Activated CD8-positive, alpha-beta memory T cell treated with anti-CD3 and anti-CD28 coated beads, Interleukin-2, amount 10 ng/mL, durations not matched to agents 7 days and 5 days (primary cell): ENCODE results near the gene DDX54. TPM values are rescaled to one million over a fixed set of nuclear protein-coding genes. Genes with fewer than 3 reads are reported as not detected.

Experiments
- ATAC-seq: fragments of 150-1000 bp; cut with Tn5 transposase; one replicate; pipeline ENCODE4 v1.10.0; 2021; ENCODE audit warnings: moderate library complexity
- CTCF ChIA-PET: fragments of 350-600 bp; sonication (Branson Sonifier 250); formaldehyde crosslinking; loops from one replicate; lab custom pipeline; 2021; ENCODE audit warnings: antibody characterized with exemption; lab: Charles Lee
- DNase-seq: peaks from one replicate; pipeline ENCODE4 v3.0.0-alpha.2; 2020
- H3K27ac Mint-ChIP-seq: one replicate; pipeline ENCODE4 v1.8.0; 2021; ENCODE audit warnings: mild to moderate bottlenecking, mixed read lengths
- H3K27me3 Mint-ChIP-seq: one replicate; pipeline ENCODE4 v1.8.0; 2021; ENCODE audit warnings: mixed read lengths
- H3K36me3 Mint-ChIP-seq: one replicate; pipeline ENCODE4 v1.8.0; 2021; ENCODE audit warnings: mild to moderate bottlenecking, mixed read lengths
- H3K4me1 Mint-ChIP-seq: one replicate; pipeline ENCODE4 v1.8.0; 2021; ENCODE audit warnings: mixed read lengths
- H3K4me3 Mint-ChIP-seq: one replicate; pipeline ENCODE4 v1.8.0; 2021; ENCODE audit warnings: mild to moderate bottlenecking, moderate library complexity, mixed read lengths
- H3K9me3 Mint-ChIP-seq: one replicate; pipeline ENCODE4 v1.8.0; 2022; ENCODE audit warnings: low read depth, mixed read lengths
- total RNA-seq, 2 experiments: library from RNA; stranded (reverse); gene quantifications; one replicate each; pipeline ENCODE4 v1.2.3, GENCODE V29; 2021

The DDX54 gene
- total RNA-seq, 2 experiments from 2014 or later, result 71.5 to 99.0 TPM

GRCh38 chr12:113162102-113163029 lies 22.9 kb downstream of the DDX54 start:
- no peaks in the 10 kb centered on the region for H3K4me1 Mint-ChIP-seq
- H3K27ac Mint-ChIP-seq, result no peak overlapping the region
- ATAC-seq, result no peak
- no peak for DNase-seq
- CTCF ChIA-PET, result interaction anchor here (1.0 to 3.7 kb wide), 3 partner anchors 11 to 18 kb away, joined by 3 to 18 read pairs (median 4); no protein-coding TSS in a partner anchor
- no peaks in the 10 kb centered on the region for H3K27me3 Mint-ChIP-seq
- H3K36me3 Mint-ChIP-seq, result peaks cover 24% of the 10 kb centered on the region
- H3K9me3 Mint-ChIP-seq, result no peaks in the 10 kb centered on the region
- no peak overlapping the region for H3K4me3 Mint-ChIP-seq

GRCh38 chr12:113161415-113162016 lies 23.8 kb downstream of the DDX54 start:
- CTCF ChIA-PET, result interaction anchor here (1.5 to 3.7 kb wide), 2 partner anchors 12 to 113 kb away, joined by 4 to 18 read pairs; no protein-coding TSS in a partner anchor
- Mint-ChIP-seq H3K27me3 (no peaks in the 10 kb centered on the region), H3K4me3 (no peak overlapping the region), H3K9me3 (no peaks in the 10 kb centered on the region), H3K4me1 (peaks cover under 1% of the 10 kb centered on the region), H3K36me3 (peaks cover 24% of the 10 kb centered on the region), H3K27ac (no peak overlapping the region)
- ATAC-seq, result peak; percentile 24
- no peak for DNase-seq

- Mint-ChIP-seq H3K4me1 (peaks cover 5% of the 10 kb centered on the region), H3K9me3 (no peaks in the 10 kb centered on the region), H3K27ac (no peak overlapping the region), H3K36me3 (peaks cover 21% of the 10 kb centered on the region), H3K4me3 (no peak overlapping the region), H3K27me3 (peaks cover 7% of the 10 kb centered on the region)
- DNase-seq, result no peak
- ATAC-seq, result no peak
- CTCF ChIA-PET, result interaction anchor here (1.5 to 10.7 kb wide), 2 partner anchors 13 to 112 kb away, joined by 4 to 62 read pairs; no protein-coding TSS in a partner anchor
Measured at GRCh38 chr12:113159937-113160336, 25.3 kb downstream of the DDX54 start.

- Mint-ChIP-seq H3K4me3 (no peak overlapping the region), H3K27me3 (peaks cover 15% of the 10 kb centered on the region), H3K36me3 (peaks cover 15% of the 10 kb centered on the region), H3K9me3 (no peaks in the 10 kb centered on the region), H3K27ac (no peak overlapping the region), H3K4me1 (peaks cover 12% of the 10 kb centered on the region)
- CTCF ChIA-PET, result interaction anchor here (10.7 kb wide), 1 partner anchor 14 kb away, joined by 62 read pairs; no protein-coding TSS in a partner anchor
- no peak for DNase-seq
- no peak for ATAC-seq
Measured at GRCh38 chr12:113158439-113159203, 26.7 kb downstream of the DDX54 start.

GRCh38 chr12:113157218-113157859 lies 27.9 kb downstream of the DDX54 start:
- H3K36me3 Mint-ChIP-seq, result peaks cover 11% of the 10 kb centered on the region
- DNase-seq, result no peak
- no peak for ATAC-seq
- H3K4me3 Mint-ChIP-seq, result no peak overlapping the region
- no peak overlapping the region for H3K27ac Mint-ChIP-seq
- H3K9me3 Mint-ChIP-seq, result no peaks in the 10 kb centered on the region
- CTCF ChIA-PET, result interaction anchor here (10.7 kb wide), 1 partner anchor 16 kb away, joined by 62 read pairs; no protein-coding TSS in a partner anchor
- H3K4me1 Mint-ChIP-seq, result peaks cover 17% of the 10 kb centered on the region
- peaks cover 24% of the 10 kb centered on the region for H3K27me3 Mint-ChIP-seq

GRCh38 chr12:113155646-113156045 lies 29.6 kb downstream of the DDX54 start:
- no peak overlapping the region for H3K4me3 Mint-ChIP-seq
- DNase-seq, result no peak
- peaks cover 7% of the 10 kb centered on the region for H3K36me3 Mint-ChIP-seq
- no peaks in the 10 kb centered on the region for H3K9me3 Mint-ChIP-seq
- peaks cover 21% of the 10 kb centered on the region for H3K4me1 Mint-ChIP-seq
- no peak for ATAC-seq
- CTCF ChIA-PET, result interaction anchor here (10.7 kb wide), 1 partner anchor 17 kb away, joined by 62 read pairs; no protein-coding TSS in a partner anchor
- H3K27ac Mint-ChIP-seq, result no peak overlapping the region
- H3K27me3 Mint-ChIP-seq, result peaks cover 31% of the 10 kb centered on the region

GRCh38 chr12:113155060-113155459 lies 30.2 kb downstream of the DDX54 start:
- H3K27me3 Mint-ChIP-seq, result peaks cover 36% of the 10 kb centered on the region
- CTCF ChIA-PET, result interaction anchor here (3.4 to 10.7 kb wide), 2 partner anchors 18 to 20 kb away, joined by 20 to 62 read pairs; partner anchors contain the start of gene RASAL1
- H3K27ac Mint-ChIP-seq, result no peak overlapping the region
- no peaks in the 10 kb centered on the region for H3K9me3 Mint-ChIP-seq
- H3K4me3 Mint-ChIP-seq, result no peak overlapping the region
- no peak for DNase-seq
- peaks cover 4% of the 10 kb centered on the region for H3K36me3 Mint-ChIP-seq
- no peak for ATAC-seq
- peaks cover 21% of the 10 kb centered on the region for H3K4me1 Mint-ChIP-seq

GRCh38 chr12:113154351-113154973 lies 30.8 kb downstream of the DDX54 start:
- DNase-seq (no peak), ATAC-seq (no peak)
- Mint-ChIP-seq H3K36me3 (peaks cover 4% of the 10 kb centered on the region), H3K9me3 (no peaks in the 10 kb centered on the region), H3K4me1 (peaks cover 21% of the 10 kb centered on the region), H3K4me3 (no peak overlapping the region), H3K27ac (no peak overlapping the region), H3K27me3 (peaks cover 41% of the 10 kb centered on the region)
- CTCF ChIA-PET, result interaction anchor here (0.6 to 10.7 kb wide), 6 partner anchors 19 to 124 kb away, joined by 3 to 62 read pairs (median 8); partner anchors contain the start of gene RASAL1

GRCh38 chr12:113152835-113153814 lies 32.2 kb downstream of the DDX54 start:
- Mint-ChIP-seq H3K27me3 (peaks cover 41% of the 10 kb centered on the region), H3K9me3 (no peaks in the 10 kb centered on the region), H3K4me1 (peaks cover 21% of the 10 kb centered on the region), H3K36me3 (peaks cover 2% of the 10 kb centered on the region), H3K27ac (no peak overlapping the region), H3K4me3 (peak overlapping the region; percentile 44)
- CTCF ChIA-PET, result interaction anchor here (0.6 to 10.7 kb wide), 19 partner anchors 14 to 273 kb away, joined by 3 to 62 read pairs (median 4); partner anchors contain the start of genes DTX1 and RASAL1
- DNase-seq (peak; percentile 68), ATAC-seq (peak; percentile 85)

GRCh38 chr12:113152196-113152834 lies 33.0 kb downstream of the DDX54 start:
- Mint-ChIP-seq H3K4me3 (peak overlapping the region; percentile 44), H3K36me3 (no peaks in the 10 kb centered on the region), H3K4me1 (peaks cover 21% of the 10 kb centered on the region), H3K27ac (no peak overlapping the region), H3K9me3 (no peaks in the 10 kb centered on the region), H3K27me3 (peaks cover 45% of the 10 kb centered on the region)
- DNase-seq (no peak), ATAC-seq (no peak)
- CTCF ChIA-PET, result interaction anchor here (0.6 to 10.7 kb wide), 15 partner anchors 17 to 254 kb away, joined by 3 to 62 read pairs (median 4); partner anchors contain the start of gene RASAL1
